MM.1S (cell line): ENCODE results near the gene AMPH.

Experiments used
- DNase-seq: peaks from one replicate; pipeline ENCODE4 v3.0.0-alpha.2; 2015
- H2AFZ ChIP-seq: fragments of 300-600 bp; sonication (generic); 2 replicates; pipeline ENCODE4 v1.6.0; 2016; ENCODE audit warnings: antibody characterized with exemption, low read length
- H3F3A ChIP-seq: fragments of 300-600 bp; sonication (generic); 2 replicates; pipeline ENCODE4 v1.6.1; 2016; ENCODE audit warnings: mild to moderate bottlenecking, antibody characterized with exemption, low read length, moderate library complexity, mixed read lengths; ENCODE audit not compliant: insufficient read depth
- H3K27ac ChIP-seq: fragments of 300-600 bp; sonication (generic); 2 replicates; pipeline ENCODE4 v1.5.1; 2016; ENCODE audit warnings: mild to moderate bottlenecking, low read length
- H3K27me3 ChIP-seq: fragments of 300-600 bp; sonication (generic); replicated peaks from 2 replicates; pipeline ENCODE4 v1.6.0; 2016; ENCODE audit warnings: low read length; ENCODE audit not compliant: insufficient read depth
- H3K36me3 ChIP-seq: fragments of 300-600 bp; sonication (generic); replicated peaks from 2 replicates; pipeline ENCODE4 v1.6.1; 2016; ENCODE audit warnings: mild to moderate bottlenecking, low read length, mixed read lengths; ENCODE audit not compliant: insufficient read depth
- H3K4me1 ChIP-seq: fragments of 300-600 bp; sonication (generic); 2 replicates; pipeline ENCODE4 v1.6.1; 2016; ENCODE audit warnings: low read length, mixed read lengths
- H3K4me2 ChIP-seq: fragments of 300-600 bp; sonication (generic); 2 replicates; pipeline ENCODE4 v1.6.0; 2016; ENCODE audit warnings: low read depth, low read length
- H3K4me3 ChIP-seq: fragments of 300-600 bp; sonication (generic); 2 replicates; pipeline ENCODE4 v1.5.1; 2016; ENCODE audit warnings: low read length, mixed read lengths
- H3K79me2 ChIP-seq: fragments of 300-600 bp; sonication (generic); 2 replicates; pipeline ENCODE4 v1.6.1; 2016; ENCODE audit warnings: mixed run types, low read length, mixed read lengths
- H3K9ac ChIP-seq: fragments of 300-600 bp; sonication (generic); 2 replicates; pipeline ENCODE4 v1.6.1; 2016; ENCODE audit warnings: low read length, mixed read lengths
- H3K9me2 ChIP-seq: fragments of 300-600 bp; sonication (generic); replicated peaks from 2 replicates; pipeline ENCODE4 v1.6.1; 2016; ENCODE audit warnings: mild to moderate bottlenecking, low read length, mixed read lengths; ENCODE audit not compliant: insufficient read depth
- H3K9me3 ChIP-seq: fragments of 300-600 bp; sonication (generic); replicated peaks from 2 replicates; pipeline ENCODE4 v1.6.1; 2016; ENCODE audit warnings: mild to moderate bottlenecking, low read length, mixed read lengths; ENCODE audit not compliant: insufficient read depth
- H4K20me1 ChIP-seq: fragments of 300-600 bp; sonication (generic); 2 replicates; pipeline ENCODE4 v1.6.1; 2016; ENCODE audit warnings: mild to moderate bottlenecking, low read length, moderate library complexity, mixed read lengths; ENCODE audit not compliant: insufficient read depth
- CTCF ChIP-seq: fragments of 300-600 bp; sonication (generic); IDR thresholded peaks from 2 replicates; pipeline ENCODE4 v1.5.1; 2016; ENCODE audit warnings: antibody characterized with exemption, low read length, mixed read lengths
- EZH2 ChIP-seq: fragments of 300-600 bp; sonication (generic); optimal IDR thresholded peaks from 2 replicates; pipeline ENCODE3; 2017; ENCODE audit warnings: low read depth, mild to moderate bottlenecking, antibody characterized with exemption, low read length, mixed read lengths
- EZH2phosphoT487 ChIP-seq: fragments of 300-600 bp; sonication (generic); IDR thresholded peaks from 2 replicates; pipeline ENCODE4 v1.6.1; 2018; ENCODE audit warnings: antibody characterized with exemption, low read length

Gene AMPH

GRCh38 chr7:38502848-38503247 is 128.3 kb downstream of the AMPH start:
- Histone ChIP-seq H3K4me2 (no peak overlapping the region), H3K4me3 (no peak overlapping the region), H3K27ac (no peak overlapping the region), H4K20me1 (no peaks in the 10 kb centered on the region), H3K36me3 (no peaks in the 10 kb centered on the region), H3K4me1 (no peaks in the 10 kb centered on the region), H3K9me2 (no peaks in the 10 kb centered on the region), H3F3A (no peaks in the 10 kb centered on the region), H3K27me3 (no peaks in the 10 kb centered on the region), H2AFZ (no peak overlapping the region), H3K9me3 (no peaks in the 10 kb centered on the region), H3K9ac (no peak overlapping the region), H3K79me2 (no peaks in the 10 kb centered on the region)
- no peak for DNase-seq
- TF ChIP-seq CTCF (no peak), EZH2phosphoT487 (no peak), EZH2 (no peak)

- H2AFZ ChIP-seq: no peak overlapping the region
- no peak for DNase-seq
- no peaks in the 10 kb centered on the region for H3K9me3 ChIP-seq
- no peak overlapping the region for H3K27ac ChIP-seq
- no peaks in the 10 kb centered on the region for H3K9me2 ChIP-seq
- no peak overlapping the region for H3K4me2 ChIP-seq
- no peak overlapping the region for H3K9ac ChIP-seq
- TF ChIP-seq CTCF (no peak), EZH2phosphoT487 (no peak)
- H3F3A ChIP-seq: no peaks in the 10 kb centered on the region
- H4K20me1 ChIP-seq: no peaks in the 10 kb centered on the region
- no peaks in the 10 kb centered on the region for H3K4me1 ChIP-seq
- H3K27me3 ChIP-seq: no peaks in the 10 kb centered on the region
- no peaks in the 10 kb centered on the region for H3K79me2 ChIP-seq
- no peaks in the 10 kb centered on the region for H3K36me3 ChIP-seq
- H3K4me3 ChIP-seq: no peak overlapping the region
These were observed 128.9 kb downstream of the AMPH start for GRCh38 chr7:38502289-38502688.

GRCh38 chr7:38492010-38492409 is 139.2 kb downstream of the AMPH start:
- Histone ChIP-seq H3K27ac (no peak overlapping the region), H3K9ac (no peak overlapping the region), H3K9me2 (no peaks in the 10 kb centered on the region), H3K27me3 (no peaks in the 10 kb centered on the region), H4K20me1 (no peaks in the 10 kb centered on the region), H3K36me3 (no peaks in the 10 kb centered on the region), H3F3A (no peaks in the 10 kb centered on the region), H3K4me1 (no peaks in the 10 kb centered on the region), H3K9me3 (no peaks in the 10 kb centered on the region), H3K79me2 (no peaks in the 10 kb centered on the region), H3K4me3 (no peak overlapping the region), H2AFZ (no peak overlapping the region), H3K4me2 (no peak overlapping the region)
- no peak for TF ChIP-seq EZH2
- no peak for TF ChIP-seq CTCF
- TF ChIP-seq EZH2phosphoT487: no peak
- no peak for DNase-seq
